ENCODE results near the gene ABHD1. TPM values are rescaled to one million over a fixed set of nuclear protein-coding genes. Genes with fewer than 3 reads are reported as not detected.
"Not testable (repeated sequence)": the region's sequence is repeated elsewhere in the genome, so short reads cannot be mapped to it uniquely, and the experiment has no call there.

ABHD1 gene
- total RNA-seq, 1 donor from 2014 or later = 0.64 TPM

DNA sequence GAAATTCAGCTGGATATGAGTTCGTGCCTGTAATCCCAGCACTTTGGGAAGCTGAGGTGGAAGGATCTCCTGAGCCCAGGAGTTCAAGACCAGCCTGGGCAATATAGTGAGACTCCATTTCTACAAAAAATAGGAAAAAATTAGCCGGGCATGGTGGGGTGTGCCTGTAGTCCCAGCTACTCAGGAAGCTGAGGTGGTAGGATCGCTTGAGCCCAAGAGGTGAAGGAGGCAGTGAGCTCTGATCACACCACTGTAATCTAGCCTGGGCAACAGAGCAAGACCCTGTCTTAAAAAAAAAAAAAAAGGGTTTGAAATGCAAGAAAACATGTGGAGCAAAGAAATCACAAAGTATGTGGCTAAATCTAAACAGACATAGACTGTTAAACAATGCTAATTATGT is 14.5 kb upstream of the ABHD1 start:
- intact Hi-C loops (cut with micrococcal nuclease) = no loop called here

- intact Hi-C loops (cut with micrococcal nuclease) = not testable (repeated sequence)
Measured at GRCh38 chr2:27110603-27111352, 12.8 kb upstream of the ABHD1 start.

DNA sequence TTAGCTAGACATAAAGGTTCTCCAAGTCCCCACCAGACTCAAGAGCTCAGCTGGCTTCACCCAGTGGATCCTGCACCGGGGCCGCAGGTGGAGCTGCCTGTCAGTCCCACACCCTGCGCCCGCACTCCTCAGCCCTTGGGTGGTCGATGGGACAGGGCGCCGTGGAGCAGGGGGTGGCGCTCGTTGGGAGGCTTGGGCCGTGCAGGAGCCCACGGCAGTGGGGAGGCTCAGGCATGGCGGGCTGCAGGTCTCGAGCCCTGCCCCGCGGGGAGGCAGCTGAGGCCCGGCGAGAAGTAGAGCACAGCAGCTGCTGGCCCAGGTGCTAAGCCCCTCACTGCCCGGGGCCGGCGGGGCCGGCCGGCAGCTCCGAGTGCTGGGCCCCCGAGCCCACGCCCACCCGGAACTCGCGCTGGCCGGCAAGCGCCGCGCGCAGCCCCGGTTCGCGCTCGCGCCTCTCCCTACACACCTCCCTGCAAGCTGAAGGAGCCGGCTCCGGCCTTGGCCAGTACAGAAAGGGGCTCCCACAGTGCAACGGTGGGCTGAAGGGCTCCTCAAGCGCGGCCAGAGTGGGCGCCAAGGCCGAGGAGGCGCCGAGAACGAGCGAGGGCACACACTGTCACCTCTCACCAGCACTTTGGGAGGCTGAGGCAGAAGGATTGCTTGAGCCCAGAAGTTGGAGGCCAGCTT is 12.1 kb upstream of the ABHD1 start:
- intact Hi-C loops (cut with micrococcal nuclease) = not testable (repeated sequence)

DNA sequence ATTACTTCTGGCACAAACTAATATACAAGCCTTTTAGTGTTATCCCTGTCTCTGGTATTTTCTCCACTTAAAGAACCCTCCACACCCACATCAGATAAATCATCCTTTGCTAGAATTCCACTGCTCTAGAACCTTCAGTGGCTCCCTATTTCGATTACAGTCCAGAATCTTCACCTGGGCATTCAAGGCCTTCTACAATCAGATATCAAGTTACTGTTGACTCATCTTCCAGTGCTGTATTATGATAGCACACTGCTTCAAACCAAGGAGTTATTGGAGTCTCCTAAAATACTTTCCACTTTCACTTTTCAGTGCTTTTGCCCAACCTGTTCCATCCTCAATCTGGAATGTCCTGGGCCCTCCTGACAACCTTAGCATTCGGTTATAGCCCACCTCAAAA is 8.1 kb upstream of the ABHD1 start:
- intact Hi-C loops (cut with micrococcal nuclease) = no loop called here

DNA sequence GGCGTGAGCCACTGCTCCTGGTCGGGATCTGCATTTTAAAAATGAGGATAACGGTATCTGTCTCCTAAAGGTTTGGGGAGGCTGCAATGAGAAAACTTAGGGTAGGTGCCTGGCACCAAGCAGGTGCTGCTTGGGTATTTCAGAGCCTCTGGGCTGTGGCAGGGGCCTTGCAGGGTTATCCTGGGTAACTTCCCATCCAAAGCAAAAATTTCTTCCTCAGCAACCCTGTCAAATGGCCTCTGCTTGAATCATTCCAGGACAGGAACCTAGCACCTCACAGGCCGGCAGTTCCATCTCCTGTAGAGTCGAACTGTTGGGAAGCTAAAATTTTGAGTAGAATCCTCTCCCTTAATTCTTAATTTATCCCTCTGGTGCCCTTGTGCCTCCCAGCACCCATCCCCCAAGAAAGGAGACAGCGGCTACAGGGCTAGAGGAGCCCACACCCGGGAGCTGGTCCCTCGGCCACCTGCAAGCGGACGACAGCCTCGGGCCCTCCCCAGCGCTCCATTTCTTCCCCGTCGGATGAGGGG is 5.6 kb upstream of the ABHD1 start:
- intact Hi-C loops (cut with micrococcal nuclease) = no loop called here

GRCh38 chr2:27118525-27119329 is 4.9 kb upstream of the ABHD1 start, which contains the start of gene CGREF1:
CGREF1 (minus strand) TSS chr2:27119128; CDS start chr2:27104366, 14,762 bp downstream.
- intact Hi-C loops (cut with micrococcal nuclease) = no loop called here

DNA sequence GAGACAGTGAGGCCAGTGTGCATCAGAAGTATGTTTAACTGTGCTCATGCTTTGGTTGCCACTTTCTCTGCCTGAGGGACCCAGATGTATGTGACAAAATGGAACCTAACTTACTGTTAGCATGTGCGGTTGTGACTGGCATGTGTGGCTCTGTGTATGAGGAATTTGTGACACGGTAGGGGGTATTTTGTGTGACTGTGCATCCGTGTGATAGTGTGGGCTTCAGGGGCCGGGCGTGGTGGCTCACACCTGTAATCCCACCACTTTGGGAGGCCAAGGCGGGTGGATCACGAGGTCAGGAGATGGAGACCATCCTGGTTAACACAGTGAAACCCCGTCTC is 4.3 kb upstream of the ABHD1 start:
- intact Hi-C loops (cut with micrococcal nuclease) = not testable (repeated sequence)

DNA sequence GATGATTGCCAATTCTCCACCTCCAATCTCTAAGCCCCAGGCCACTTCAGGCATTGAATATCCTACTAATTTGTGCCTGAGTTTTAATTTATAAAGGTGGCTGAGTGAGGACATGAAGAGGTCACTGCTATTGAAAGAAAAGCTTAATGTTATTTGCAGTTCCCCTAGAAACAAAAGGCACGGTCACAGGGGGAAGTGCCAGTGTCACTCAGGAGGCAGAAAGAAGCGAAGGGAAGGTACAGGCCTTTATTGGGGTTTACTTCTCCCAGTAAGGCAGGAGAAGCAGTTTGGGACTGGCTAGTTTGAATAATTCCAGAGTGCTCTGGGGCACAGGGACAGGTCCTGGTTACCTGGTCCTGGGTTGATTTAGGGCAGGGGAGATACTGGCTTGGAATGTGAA is 1.7 kb upstream of the ABHD1 start:
- intact Hi-C loops (cut with micrococcal nuclease) = no loop called here

DNA sequence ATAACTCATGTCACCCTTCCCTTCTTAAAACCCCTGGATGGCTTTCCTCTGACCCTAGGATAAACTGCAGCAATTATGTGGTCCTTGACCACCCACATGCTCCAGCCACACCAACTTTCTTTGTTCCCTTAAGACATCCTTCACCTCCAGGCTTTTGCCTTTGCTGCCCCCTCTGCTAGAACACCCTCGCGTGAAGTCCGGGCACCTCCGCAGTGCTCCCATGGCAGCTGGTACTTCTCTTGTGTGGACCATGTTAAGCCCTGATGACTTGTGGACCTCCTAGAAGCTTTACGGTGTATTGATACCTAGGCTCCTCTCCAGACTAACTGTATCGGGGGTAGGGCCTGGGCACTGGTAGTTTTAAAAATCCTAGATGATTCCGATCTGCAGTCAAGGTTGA is 824 bp upstream of the ABHD1 start:
- intact Hi-C loops (cut with micrococcal nuclease) = loop anchor here (1.0 kb wide), 1 partner anchor 12 kb away; the partner anchor contains the start of gene PREB

- intact Hi-C loops (cut with micrococcal nuclease) = no loop called here
Measured at GRCh38 chr2:27125104-27125503, 1.5 kb downstream of the ABHD1 start.

DNA sequence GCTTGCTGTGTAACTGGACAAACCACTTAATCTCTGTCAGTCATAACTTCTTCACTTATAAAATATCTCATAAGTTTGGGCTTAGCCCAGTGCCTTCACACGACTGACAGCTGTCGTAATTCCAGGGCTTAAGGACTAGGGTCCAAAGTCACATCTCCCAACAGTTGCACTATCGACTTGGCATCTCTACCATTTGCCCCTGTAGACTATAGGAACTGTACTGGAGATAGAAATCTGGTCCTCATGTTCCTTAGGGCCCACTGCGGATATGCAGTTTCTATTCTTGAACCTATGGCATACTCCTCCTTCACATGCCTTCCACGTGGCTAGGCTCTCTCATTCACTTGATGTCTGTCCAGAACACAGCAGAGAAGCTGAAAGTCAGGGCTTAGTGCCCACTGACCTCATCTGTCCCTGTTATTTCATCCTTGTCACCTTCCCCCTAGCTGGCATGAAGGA is 2.7 kb downstream of the ABHD1 start:
- intact Hi-C loops (cut with micrococcal nuclease) = no loop called here

DNA sequence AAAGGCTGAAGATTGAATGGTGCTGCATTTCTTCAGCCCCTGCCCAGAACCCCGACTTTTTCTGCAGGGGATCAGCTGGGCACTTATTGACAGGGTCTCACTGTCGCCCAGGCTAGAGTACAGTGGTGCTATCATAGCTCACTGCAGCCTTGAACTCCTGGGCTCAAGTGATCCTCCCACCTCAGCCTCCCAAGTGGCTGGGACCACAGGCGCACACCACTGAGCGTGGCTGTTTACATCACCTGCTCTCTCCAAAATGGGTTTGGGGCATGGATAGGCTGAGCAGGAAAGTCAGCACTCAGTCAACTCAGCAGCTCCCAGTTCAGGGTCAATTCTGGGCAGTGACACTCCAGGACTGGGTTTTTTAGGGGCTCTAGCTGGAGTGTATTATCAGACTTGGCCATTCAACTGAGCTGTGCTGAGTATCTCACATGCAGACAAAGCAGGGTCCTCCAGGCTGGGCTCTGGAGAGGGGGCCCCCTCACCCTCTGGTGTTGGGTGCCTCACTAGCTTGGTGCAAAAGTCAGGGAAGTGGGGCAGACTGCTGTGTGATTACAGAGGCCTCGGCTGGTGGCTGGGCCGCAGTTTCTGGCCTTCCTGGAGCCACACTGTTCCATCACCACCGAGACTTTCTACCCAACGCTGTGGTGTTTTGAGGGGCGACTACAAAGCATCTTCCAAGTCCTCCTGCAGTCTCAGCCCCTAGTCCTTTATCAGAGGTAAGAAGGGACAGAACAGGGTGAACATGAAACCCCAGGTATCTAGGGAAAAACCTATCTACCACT is 4.5 kb downstream of the ABHD1 start:
- intact Hi-C loops (cut with micrococcal nuclease) = no loop called here

GRCh38 chr2:27128668-27129571 is 5.3 kb downstream of the ABHD1 start:
- intact Hi-C loops (cut with micrococcal nuclease) = no loop called here

DNA sequence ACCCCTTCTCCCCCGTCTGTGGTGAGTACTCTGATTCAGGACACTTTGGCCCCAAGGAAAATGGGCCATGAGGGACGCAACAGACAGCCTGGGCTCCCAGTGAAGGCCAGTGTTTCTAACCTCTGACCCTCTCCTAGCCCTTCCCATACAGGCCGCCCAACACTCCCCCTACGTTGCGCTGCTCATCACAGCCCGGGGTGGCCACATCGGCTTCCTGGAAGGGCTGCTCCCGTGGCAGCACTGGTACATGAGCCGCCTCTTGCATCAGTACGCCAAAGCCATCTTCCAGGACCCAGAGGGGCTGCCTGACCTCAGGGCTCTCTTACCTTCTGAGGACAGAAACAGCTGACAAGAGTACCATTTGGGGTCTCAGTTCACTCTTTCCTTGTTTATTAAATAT is 6.8 kb downstream of the ABHD1 start:
- intact Hi-C loops (cut with micrococcal nuclease) = no loop called here

- intact Hi-C loops (cut with micrococcal nuclease) = no loop called here
Measured at GRCh38 chr2:27131429-27131828, 7.8 kb downstream of the ABHD1 start.

GRCh38 chr2:27133195-27133875 is 9.7 kb downstream of the ABHD1 start:
- intact Hi-C loops (cut with micrococcal nuclease) = no loop called here

- intact Hi-C loops (cut with micrococcal nuclease) = loop anchor here (1.0 to 2.0 kb wide), 5 partner anchors 11 to 275 kb away; partner anchors contain the start of genes ABHD1, AGBL5, ATRAID and PPM1G
Measured at GRCh38 chr2:27133905-27134780, 10.5 kb downstream of the ABHD1 start, which contains the start of gene PREB. PREB (minus strand) TSS chr2:27134636; CDS start chr2:27134421, 215 bp downstream.

Measured in T-helper 2 cell treated with Interferon-gamma antibody and Interleukin-4, amounts not matched to agents 100 ng/mL and 5 ng/mL, for 36 hours (primary cell).